HG03103 (cell line): ENCODE data around the gene TMEM175.

Source experiments
- ATAC-seq: cut with Tn5 transposase; IDR thresholded peaks from one replicate; pipeline ENCODE4 v1.9.1; 2021; ENCODE audit warnings: low read depth; ENCODE audit not compliant: unreplicated experiment

Gene TMEM175, protein sequence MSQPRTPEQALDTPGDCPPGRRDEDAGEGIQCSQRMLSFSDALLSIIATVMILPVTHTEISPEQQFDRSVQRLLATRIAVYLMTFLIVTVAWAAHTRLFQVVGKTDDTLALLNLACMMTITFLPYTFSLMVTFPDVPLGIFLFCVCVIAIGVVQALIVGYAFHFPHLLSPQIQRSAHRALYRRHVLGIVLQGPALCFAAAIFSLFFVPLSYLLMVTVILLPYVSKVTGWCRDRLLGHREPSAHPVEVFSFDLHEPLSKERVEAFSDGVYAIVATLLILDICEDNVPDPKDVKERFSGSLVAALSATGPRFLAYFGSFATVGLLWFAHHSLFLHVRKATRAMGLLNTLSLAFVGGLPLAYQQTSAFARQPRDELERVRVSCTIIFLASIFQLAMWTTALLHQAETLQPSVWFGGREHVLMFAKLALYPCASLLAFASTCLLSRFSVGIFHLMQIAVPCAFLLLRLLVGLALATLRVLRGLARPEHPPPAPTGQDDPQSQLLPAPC

DNA sequence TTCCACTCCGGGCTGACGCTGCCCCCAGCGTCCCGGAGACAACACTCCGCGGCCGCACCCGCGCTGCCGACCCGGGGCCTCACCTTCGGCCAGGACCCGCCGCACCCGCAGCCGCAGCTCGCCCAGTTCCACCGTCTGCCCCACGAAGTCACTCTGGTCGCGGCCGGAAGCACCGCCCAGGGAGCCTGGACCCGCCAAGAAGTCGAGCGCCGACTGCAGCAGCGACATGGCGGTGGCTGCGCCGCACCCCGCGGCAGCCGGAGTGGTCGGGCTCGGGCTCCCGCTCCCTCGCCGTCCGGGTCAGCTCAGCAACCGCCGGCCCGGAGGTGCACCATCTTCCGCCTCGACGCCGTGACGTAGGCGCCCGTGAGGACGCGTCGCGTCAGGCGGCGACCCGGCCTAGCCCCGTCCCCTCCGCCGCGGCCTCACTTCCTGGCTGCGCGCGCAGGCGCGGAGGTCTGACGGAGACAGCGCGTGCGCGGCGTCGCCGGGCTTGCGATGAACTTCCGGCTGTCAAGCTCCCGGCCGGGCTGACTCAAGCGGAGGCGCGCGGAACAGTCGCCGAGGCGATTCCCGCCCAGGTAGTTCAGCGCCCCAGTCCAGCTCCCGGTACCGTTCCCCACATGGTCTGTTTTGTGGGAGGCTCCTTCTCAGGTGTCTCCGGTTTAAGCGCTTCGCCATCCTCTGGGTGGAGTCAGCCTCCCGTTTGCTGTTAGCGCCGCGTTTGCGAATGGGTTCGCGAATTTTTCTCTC is at the start of gene TMEM175, which contains the start of gene GAK:
TMEM175 (plus strand) TSS at position 501 of the 753 bp plus-strand sequence. CDS start 15,280 bp downstream, outside the sequence.
GAK (minus strand) TSS at position 357 of the 753 bp plus-strand sequence; CDS start at position 228, 129 bp downstream.
- ATAC-seq = peak; percentile 87

DNA sequence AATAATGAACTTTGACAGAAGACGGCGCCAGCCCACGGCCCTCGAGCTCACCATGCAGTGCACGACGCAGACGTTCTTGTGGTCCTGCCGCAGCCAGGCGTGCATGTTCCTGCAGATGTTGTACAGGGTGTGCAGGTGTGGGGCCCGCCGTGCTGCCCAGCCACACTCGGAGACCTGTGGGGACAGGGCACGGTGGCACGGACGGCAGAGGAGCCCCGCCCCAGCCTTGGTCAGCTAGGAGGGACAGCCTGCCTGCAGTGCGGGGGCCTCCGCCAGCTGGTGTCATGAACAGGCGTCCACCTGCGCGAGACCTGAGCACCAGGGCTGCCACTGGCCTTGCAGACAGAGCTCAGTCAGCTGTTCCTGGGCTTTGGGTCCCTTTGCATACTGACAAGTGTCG is 49.6 kb upstream of the TMEM175 start:
- no peak for ATAC-seq

DNA sequence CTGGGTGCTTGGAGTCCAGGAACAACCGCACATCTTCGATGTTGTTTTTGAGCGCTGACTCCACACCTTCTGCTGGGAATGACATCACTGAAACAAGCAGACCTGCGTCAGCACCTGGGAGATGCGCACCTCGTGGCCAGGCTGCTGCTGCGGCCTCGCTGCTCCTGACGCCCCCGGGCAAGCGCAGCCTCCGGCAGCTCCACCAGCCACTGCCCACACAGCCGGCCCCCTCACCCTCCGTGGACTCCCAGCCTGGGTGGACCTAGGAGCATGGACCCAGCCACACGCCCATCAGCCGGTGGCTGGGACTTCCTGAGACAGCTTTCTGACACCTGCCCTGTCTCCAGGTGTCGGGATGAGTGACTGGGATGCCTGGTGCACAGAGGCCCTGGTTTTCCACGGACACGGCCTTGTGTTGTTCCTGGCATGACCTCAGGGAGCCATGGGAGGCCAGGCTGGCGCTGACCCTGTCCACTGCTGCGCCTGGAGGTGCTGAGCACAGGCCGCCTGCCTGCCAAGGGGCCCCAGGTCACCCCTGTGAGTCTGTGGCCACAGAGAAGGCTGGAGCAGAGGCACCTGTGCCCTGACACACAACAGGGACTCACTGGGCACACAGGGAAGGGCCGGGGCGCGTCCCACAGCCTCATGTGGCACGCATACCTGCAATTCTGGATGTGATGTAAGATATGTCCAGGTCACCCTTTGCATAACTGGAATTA is 48.7 kb upstream of the TMEM175 start:
- no peak for ATAC-seq

DNA sequence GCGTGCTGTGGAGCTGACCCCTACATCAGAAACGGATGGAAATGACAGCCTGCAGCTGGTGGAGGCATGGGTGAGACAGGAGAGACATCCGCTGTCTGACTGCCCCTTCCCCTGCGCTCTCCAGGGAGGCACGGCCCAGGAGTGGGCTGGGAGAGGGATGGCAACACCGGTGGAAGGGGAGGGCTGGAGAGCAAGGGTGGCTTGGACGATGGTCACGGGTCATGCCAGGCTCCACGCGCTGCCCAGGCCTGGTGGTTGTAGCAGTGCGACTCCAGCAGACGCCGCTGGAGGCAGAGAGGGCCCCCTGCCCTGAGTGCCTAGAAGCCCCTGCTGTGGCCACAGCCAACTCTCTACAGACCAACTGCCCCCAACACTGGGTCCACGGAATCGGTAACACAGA is 48.0 kb upstream of the TMEM175 start:
- ATAC-seq = no peak

DNA sequence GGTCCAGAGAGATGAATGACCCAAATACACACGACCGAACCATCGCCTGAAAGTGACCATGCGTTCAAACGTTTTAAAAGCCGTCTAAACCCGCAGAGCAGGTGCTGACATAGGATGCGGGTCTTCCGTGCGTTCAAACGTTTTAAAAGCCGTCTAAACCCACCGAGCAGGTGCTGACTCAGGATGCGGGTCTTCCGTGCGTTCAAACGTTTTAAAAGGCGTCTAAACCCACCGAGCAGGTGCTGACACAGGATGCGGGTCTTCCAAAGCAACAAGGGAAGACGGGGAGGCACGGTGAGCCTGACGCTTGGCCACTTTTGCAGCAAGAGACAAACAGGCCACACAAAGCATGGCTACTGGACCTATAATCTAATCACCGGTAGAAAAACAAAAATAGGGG is 47.4 kb upstream of the TMEM175 start:
- no peak for ATAC-seq

DNA sequence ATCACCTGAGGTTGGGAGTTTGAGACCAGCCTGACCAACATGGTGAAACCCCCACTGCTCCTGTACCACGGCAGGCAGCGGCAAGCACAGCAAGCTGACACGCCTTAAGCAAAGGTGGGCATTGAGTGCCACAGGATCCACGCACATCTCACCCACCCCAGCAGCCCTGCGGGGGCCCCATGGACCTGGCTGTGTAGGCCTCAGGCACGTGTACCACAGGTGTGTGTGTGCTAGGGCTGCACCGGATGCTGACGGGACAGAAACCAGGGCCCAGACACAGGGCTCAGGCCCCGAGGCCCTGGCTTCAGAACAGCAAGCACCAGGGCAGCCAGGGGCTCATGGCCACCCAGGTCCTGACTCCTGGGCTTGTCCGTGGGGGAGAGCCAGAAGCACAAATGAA is 46.9 kb upstream of the TMEM175 start:
- no peak for ATAC-seq

DNA sequence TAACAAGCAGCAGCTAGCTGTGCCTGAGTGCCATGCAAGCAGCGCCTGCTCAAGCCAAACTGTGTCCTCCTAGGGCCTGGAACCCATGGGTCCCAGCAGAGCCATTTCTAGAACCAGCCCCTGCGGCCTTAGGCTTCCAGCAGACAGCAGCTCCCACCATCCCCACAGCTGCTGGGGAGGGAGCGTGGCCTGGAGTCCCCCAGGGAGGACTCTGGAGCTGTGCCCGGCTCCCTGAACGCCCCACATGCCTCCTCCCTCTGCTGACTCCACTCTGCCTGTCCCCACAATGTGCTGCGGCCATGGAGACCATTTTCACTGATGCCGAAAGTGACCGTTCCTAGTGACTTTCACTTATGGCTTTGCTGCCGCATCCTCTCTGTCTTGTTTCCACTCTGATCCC is 46.0 kb upstream of the TMEM175 start:
- no peak for ATAC-seq

DNA sequence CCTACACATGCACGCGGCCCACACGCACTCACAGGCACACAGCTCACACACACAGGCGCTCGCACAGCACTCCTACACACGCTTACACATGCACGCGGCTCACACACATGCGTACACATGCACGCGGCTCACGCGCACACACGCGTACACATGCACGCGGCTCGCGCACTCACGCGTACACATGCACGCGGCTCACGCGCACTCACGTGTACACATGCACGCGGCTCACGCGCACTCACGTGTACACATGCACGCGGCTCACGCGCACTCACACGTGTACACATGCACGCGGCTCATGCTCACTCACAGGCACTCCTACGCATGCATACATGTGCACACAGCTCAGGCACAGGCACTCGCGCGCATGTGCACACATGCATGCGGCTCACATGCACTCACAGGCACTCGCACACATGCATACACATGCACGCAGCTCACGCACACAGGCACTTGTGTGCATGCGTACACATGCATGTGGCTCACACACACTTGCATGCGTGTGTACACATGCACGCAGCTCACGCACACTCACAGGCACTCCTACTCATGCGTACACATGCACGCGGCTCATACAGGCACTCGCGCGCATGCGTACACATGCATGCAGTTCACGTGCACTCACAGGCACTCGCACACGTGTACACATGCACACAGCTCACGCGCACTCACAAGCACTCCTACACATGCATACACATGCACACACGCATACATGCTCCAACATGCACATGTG is 45.1 kb upstream of the TMEM175 start:
- ATAC-seq = no peak

DNA sequence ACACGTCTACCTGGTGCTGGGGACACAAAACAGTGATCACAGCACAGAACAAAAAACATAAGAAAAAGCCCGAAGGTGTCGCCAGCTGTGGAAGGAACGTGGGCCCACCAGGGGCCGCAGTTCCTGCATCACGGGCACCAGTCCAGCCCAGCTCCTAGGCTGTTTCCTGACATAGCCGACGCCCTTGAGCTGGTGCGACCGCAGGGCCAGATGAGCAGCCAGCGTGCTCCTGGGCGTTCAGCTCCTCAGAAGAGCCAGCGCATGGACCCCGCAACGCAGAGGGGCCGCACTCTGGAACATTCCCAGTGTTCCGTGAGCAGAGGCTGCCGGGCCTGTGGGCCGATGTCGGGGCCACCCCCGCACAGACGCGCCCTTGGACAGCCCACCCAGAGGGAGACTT is 44.2 kb upstream of the TMEM175 start:
- no peak for ATAC-seq

DNA sequence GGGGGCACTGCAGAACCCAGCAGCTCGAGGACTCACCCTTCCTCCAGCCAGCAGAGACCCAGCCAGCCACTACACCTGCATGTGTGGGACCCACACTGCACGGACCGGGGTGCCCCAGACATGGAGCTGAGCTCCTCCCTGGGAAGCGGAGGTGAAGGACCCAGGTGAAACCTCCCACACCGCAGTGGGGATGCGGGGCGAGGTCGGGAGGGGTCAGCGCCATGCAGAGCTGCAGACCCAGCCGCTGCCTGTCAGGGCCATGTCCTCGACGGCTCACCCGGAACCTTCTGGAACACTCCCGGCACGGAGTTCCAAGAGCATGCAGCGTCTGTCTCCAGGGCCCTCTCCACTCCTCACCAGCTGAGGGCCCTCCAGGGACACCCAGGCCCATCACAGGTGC is 42.7 kb upstream of the TMEM175 start:
- no peak for ATAC-seq

DNA sequence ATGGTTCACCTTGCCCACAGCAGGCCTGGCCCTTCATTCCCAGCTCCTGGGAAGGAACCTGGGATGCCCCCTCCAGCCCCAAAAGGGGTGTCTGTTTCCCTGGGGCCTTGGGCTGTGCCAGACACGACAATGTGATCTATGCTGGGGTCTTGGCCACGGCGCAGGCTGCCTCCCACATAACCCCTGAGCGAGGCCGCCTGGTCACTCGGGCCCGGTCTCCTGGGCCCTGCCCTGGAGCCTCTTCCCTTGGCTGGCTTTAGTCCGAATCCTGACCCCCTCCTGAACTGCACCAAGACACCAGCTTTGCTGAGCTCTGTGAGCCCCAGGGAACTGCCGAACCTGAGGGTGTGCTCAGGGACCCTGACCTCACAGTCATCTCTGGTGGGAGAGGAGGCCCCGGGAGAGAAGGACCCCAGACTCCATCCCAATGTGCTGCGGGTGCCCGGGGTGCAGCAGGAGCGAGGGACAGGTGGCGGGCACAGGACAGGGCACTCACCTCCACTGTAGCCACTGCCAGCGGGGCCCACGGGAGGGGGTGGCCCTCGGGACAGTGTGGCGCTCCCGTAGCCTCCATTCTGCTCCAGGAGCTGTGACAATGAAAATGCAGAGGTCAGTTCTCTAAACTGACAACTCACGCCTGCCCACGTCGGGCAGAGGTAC is 42.1 kb upstream of the TMEM175 start:
- ATAC-seq = no peak

DNA sequence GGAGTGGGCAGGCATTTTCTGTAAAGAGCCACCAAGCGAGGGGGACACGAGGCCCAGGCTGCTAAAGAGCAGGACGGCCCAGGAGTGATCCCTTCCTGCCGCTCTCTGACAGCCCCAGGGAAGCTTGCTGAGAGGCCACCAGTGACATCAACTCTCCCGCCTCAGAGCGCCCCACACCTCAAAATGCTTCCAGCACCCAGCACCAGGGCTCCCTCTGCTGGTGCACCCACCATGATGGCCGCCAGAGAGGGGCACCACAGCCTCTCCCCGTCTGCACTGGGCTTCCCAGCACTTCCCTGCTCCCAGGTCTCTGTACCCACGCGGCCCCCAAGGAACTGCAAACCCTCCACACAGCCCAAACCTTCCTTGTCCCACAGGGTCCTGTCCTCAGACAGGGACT is 40.5 kb upstream of the TMEM175 start:
- no peak for ATAC-seq

DNA sequence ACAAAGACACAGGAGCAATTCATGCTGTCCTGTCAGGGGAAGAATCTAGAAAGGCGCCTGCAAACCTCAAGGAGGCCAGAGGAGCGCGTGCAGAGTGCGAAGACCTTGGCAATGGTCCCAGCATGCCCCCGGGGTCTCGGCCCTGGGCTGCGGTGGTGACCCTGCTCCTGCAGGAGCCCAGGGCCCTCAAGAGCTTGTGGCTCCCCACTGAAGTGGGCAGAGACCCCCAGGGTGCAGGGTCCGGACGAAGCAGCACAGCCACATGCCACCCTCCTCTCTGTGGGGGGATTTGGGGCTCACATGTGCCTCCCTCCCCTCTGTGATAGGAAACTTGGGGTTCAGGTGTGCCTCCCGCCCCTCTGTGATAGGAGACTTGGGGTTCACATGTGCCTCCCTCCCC is 39.5 kb upstream of the TMEM175 start:
- no peak for ATAC-seq

DNA sequence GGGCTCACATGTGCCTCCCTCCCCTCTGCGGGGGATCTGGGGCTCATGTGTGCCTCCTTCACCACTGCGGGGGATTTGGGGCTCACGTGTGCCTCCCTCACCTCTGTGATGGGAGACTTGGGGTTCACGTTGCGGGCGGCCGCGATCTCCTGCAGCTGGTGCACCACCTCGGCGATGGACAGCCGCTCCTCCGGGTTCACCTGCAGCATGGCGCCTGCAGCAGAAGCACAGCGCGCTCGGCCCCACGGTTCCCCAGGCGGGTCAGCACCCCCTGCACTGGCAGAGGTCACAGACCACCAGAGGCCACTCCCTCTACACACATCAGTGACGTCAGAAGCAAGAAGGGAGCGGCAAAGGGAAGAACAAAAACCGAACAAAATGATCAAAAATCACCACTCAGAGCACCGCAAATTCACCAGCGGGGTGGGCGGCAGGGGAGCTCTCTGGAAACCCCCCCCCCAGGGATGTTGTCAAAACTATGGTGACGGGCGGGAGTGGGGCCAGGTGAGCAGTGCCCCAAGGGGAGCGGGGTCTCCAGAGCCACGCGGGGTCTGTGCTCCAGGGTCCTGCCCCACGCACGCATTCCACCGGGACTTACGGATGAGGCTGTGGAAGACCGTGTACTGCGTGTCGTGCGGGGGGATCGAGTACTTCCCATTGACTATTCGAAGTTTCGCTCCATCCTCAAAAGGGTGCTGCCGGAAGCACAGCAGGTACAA is 38.8 kb upstream of the TMEM175 start:
- no peak for ATAC-seq

DNA sequence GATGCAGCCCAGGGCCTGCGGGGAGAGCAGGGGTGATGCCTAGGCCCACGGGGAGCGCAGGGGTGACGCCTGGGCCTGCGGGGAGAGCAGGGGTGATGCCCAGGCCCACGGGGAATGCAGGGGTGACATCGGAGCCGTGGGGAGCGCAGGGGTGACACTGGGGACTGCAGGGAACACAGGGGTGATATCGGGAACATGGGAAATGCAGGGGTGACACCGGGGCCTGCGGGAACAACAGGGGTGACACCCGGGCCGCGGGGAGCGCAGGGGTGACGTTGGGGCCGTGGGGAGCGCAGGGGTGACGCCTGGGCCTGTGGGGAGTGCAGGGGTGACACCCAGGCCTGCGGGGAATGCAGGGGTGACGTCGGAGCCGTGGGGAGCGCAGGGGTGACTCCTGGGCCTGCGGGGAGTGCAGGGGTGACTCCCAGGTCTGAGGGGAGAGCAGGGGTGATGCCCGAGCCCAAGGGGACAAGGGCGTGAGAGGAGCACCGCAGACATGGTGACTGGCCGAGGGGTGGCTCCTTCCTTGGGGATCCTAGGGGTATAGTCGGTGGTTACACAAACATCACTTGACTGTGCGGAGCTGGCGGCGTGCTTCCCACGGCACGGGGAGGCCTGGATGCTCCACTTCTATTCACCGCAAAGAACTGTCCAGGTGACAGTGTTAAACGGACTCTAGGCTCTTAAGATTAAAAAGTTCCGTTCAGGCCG is 38.1 kb upstream of the TMEM175 start:
- ATAC-seq = no peak

DNA sequence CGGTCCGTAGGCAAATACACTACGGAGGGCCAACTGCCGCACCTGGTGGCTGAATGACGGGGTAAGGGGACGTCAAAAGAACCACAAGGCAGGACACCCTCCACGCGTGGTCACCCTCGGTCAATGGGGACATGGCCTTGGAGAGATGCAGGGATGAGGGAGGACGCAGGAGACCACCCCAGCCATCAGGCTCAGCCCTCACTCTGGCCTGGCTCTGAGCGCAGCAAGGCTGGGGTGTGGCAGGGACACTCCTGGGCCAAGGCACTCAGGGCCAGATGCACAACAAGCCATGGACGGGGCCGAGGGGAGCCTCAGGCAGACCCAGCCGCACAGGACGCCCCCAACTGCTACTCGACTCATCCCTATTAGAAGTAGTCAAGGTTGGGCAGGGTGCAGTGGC is 36.7 kb upstream of the TMEM175 start:
- no peak for ATAC-seq

DNA sequence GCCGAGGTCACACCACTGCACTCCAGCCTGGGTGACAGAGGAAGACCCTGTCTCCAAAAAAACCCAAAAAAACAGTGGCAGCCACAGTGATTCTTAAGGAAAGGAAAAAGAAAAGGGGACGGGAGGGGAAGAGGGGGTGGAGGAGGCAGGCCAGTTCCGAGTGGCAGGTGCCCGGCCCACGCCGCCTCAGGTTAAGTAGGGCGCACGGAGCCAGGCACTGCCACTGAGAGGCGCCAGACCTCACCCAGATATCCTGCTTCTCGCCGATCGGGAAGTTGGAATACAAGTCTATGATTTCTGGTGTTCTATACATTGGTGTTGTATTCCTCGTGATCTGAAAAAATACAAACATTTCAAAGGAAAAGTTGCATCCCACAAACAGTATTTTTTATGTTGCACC is 36.0 kb upstream of the TMEM175 start:
- no peak for ATAC-seq

DNA sequence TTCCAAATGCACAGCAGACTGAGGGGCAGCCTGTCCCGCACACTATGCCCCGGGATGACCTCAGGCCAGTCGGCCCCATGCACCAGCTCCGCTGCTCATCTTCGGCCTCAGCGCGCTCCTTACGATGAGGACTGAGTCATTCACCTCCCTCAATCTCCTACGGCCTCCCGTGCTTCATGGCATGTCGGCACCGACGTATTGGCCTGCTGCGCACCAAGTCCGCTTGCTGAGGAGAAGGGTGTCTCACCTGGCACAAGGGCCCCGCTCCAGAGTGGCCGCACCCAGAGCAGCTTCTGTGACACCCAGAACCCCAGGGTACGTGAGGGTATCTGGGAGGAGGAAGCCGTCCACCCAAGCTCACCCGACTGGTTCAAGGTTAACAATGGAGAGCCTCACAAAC is 35.6 kb upstream of the TMEM175 start:
- no peak for ATAC-seq

DNA sequence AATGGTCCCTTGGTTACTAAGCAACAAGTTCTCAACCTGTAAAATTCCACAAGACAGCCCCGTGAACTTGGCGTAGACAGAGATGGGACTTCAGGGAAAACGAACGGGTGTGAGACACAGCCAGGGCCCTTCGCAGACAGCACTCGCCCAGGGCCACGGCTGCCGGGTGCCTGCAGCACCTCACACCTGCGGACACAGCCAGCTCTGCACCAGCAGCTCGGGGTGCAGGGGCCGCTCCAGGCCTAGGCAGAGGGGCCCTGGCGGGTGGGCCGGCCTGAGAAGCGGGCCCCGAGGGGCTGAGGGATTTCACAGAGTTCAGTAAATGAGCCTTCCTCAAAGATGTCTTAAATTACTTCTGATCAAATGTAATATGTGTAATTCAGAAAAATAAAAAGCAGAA is 34.1 kb upstream of the TMEM175 start:
- ATAC-seq = no peak
